ENCODE data around the gene MIER2.
"Not testable (repeated sequence)": the region's sequence is repeated elsewhere in the genome, so short reads cannot be mapped to it uniquely, and the experiment has no call there.

The MIER2 gene

GRCh38 chr19:384799-385169, 40.2 kb upstream of the MIER2 start:
- TF ChIP-seq, protein P1, sequence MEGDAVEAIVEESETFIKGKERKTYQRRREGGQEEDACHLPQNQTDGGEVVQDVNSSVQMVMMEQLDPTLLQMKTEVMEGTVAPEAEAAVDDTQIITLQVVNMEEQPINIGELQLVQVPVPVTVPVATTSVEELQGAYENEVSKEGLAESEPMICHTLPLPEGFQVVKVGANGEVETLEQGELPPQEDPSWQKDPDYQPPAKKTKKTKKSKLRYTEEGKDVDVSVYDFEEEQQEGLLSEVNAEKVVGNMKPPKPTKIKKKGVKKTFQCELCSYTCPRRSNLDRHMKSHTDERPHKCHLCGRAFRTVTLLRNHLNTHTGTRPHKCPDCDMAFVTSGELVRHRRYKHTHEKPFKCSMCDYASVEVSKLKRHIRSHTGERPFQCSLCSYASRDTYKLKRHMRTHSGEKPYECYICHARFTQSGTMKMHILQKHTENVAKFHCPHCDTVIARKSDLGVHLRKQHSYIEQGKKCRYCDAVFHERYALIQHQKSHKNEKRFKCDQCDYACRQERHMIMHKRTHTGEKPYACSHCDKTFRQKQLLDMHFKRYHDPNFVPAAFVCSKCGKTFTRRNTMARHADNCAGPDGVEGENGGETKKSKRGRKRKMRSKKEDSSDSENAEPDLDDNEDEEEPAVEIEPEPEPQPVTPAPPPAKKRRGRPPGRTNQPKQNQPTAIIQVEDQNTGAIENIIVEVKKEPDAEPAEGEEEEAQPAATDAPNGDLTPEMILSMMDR (IDR thresholded peaks at IDR 0.05), result no peak
- no peak for DNase-seq
- H3K36me3 Mint-ChIP-seq (ENCODE audit: low read depth), result no peaks in the 10 kb centered on the region
- H3K27me3 Mint-ChIP-seq (ENCODE audit: low read depth, poor library complexity), result peaks cover 24% of the 10 kb centered on the region
- H3K4me3 Mint-ChIP-seq, result peak overlapping the region; percentile 33
- H3K4me1 Mint-ChIP-seq, result peaks cover 54% of the 10 kb centered on the region
- peaks cover 36% of the 10 kb centered on the region for H3K9me3 Mint-ChIP-seq
- peak overlapping the region; percentile 94 for H3K27ac Mint-ChIP-seq

GRCh38 chr19:383922-384798, 39.6 kb upstream of the MIER2 start:
- TF ChIP-seq, protein P1 (IDR thresholded peaks at IDR 0.05), result peak; percentile 73
- peaks cover 41% of the 10 kb centered on the region for H3K9me3 Mint-ChIP-seq
- peak overlapping the region; percentile 94 for H3K27ac Mint-ChIP-seq
- peak overlapping the region; percentile 33 for H3K4me3 Mint-ChIP-seq
- H3K36me3 Mint-ChIP-seq (ENCODE audit: low read depth), result no peaks in the 10 kb centered on the region
- H3K27me3 Mint-ChIP-seq (ENCODE audit: low read depth, poor library complexity), result peaks cover 30% of the 10 kb centered on the region
- DNase-seq, result peak; percentile 65
- H3K4me1 Mint-ChIP-seq, result peaks cover 51% of the 10 kb centered on the region

GRCh38 chr19:383040-383439, 38.4 kb upstream of the MIER2 start:
- Mint-ChIP-seq H3K4me1 (peaks cover 47% of the 10 kb centered on the region), H3K36me3 (ENCODE audit: low read depth) (no peaks in the 10 kb centered on the region), H3K27ac (no peak overlapping the region), H3K27me3 (ENCODE audit: low read depth, poor library complexity) (peaks cover 37% of the 10 kb centered on the region), H3K4me3 (no peak overlapping the region), H3K9me3 (peaks cover 48% of the 10 kb centered on the region)
- no peak for DNase-seq
- TF ChIP-seq, protein P1 (IDR thresholded peaks at IDR 0.05), result no peak

DNA sequence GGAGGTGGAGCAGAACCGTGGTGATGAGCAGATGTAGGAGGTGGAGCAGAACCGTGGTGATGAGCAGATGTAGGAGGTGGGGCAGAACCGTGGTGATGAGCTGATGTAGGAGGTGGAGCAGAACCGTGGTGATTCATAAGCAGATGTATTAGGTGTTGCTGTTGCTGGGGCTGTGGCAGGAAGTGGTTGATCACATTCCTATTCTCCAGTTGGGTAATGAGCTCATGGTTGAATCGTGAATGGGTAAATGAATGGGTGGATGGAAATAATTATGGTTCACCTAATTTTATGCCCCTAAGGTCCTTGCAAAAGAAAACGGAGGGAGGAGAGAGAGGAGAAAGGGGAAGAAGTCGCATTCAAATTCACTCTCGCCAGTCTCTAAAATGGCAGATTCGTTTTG, 38.0 kb upstream of the MIER2 start:
- not testable (repeated sequence) for H3K27ac Mint-ChIP-seq; DNase-seq; H3K36me3 Mint-ChIP-seq (ENCODE audit: low read depth)
- H3K9me3 Mint-ChIP-seq, result peaks cover 50% of the 10 kb centered on the region
- peaks cover 41% of the 10 kb centered on the region for H3K27me3 Mint-ChIP-seq (ENCODE audit: low read depth, poor library complexity)
- H3K4me3 Mint-ChIP-seq, result peak overlapping the region; percentile 38
- peaks cover 51% of the 10 kb centered on the region for H3K4me1 Mint-ChIP-seq

- DNase-seq; H3K27ac Mint-ChIP-seq; H3K4me3 Mint-ChIP-seq; H3K36me3 Mint-ChIP-seq (ENCODE audit: low read depth): not testable (repeated sequence)
- Mint-ChIP-seq H3K4me1 (peaks cover 51% of the 10 kb centered on the region), H3K27me3 (ENCODE audit: low read depth, poor library complexity) (peaks cover 42% of the 10 kb centered on the region), H3K9me3 (peaks cover 50% of the 10 kb centered on the region)
Measured at GRCh38 chr19:381901-382300, 37.3 kb upstream of the MIER2 start.

- H3K4me3 Mint-ChIP-seq; H3K36me3 Mint-ChIP-seq (ENCODE audit: low read depth); H3K27ac Mint-ChIP-seq; DNase-seq: not testable (repeated sequence)
- H3K9me3 Mint-ChIP-seq, result peaks cover 50% of the 10 kb centered on the region
- peaks cover 44% of the 10 kb centered on the region for H3K4me1 Mint-ChIP-seq
- peaks cover 37% of the 10 kb centered on the region for H3K27me3 Mint-ChIP-seq (ENCODE audit: low read depth, poor library complexity)
Measured at GRCh38 chr19:380618-381219, 36.1 kb upstream of the MIER2 start.

GRCh38 chr19:379796-380195, 35.2 kb upstream of the MIER2 start:
- peaks cover 50% of the 10 kb centered on the region for H3K9me3 Mint-ChIP-seq
- DNase-seq, result no peak
- H3K4me3 Mint-ChIP-seq, result no peak overlapping the region
- no peaks in the 10 kb centered on the region for H3K36me3 Mint-ChIP-seq (ENCODE audit: low read depth)
- H3K27ac Mint-ChIP-seq, result no peak overlapping the region
- peaks cover 37% of the 10 kb centered on the region for H3K4me1 Mint-ChIP-seq
- peaks cover 37% of the 10 kb centered on the region for H3K27me3 Mint-ChIP-seq (ENCODE audit: low read depth, poor library complexity)
- TF ChIP-seq, protein P1 (IDR thresholded peaks at IDR 0.05), result no peak

All from nephron progenitor cell (in vitro differentiated cells).